K562 treated with DMSO at 1 percent for 12 hours (cell line): ENCODE measurements around the gene ZNF527. TPM values are rescaled to one million over a fixed set of nuclear protein-coding genes. Genes with fewer than 3 reads are reported as not detected.

Source experiments
- total RNA-seq: library from RNA; unstranded; fragments of 300-600 nt; gene quantifications from 2 replicates; pipeline ENCODE4 v1.2.3, GENCODE V29; 2022; ENCODE audit not compliant: insufficient read depth

ZNF527 gene
- 3.0 TPM in 1 of 2 replicates, not detected in the other for total RNA-seq

GRCh38 chr19:37370880-37371661 is at the start of gene ZNF527:
Gene ZNF527, plus strand, starts transcription at chr19:37371099. Its CDS starts 3,100 bp downstream, at chr19:37374199.

Other genes with a start within 250 kb of the ZNF527 start
- 9.7 and 10.7 TPM in 2 replicates for gene ZNF585A, start 198.4 kb upstream of the ZNF527 start, total RNA-seq
- gene ZNF585B, start 160.6 kb upstream of the ZNF527 start, total RNA-seq = 2.1 and 2.3 TPM in 2 replicates
- 1.7 and 4.5 TPM in 2 replicates for gene ZNF383, start 152.9 kb upstream of the ZNF527 start, total RNA-seq
- 0.92 and 1.9 TPM in 2 replicates for gene ZNF569, start 96.3 kb downstream of the ZNF527 start, total RNA-seq
- 0.14 and 1.3 TPM in 2 replicates for gene ZNF570, start 98.3 kb downstream of the ZNF527 start, total RNA-seq
- gene ZNF793, start 135.8 kb downstream of the ZNF527 start, total RNA-seq = 0.28 TPM in 1 of 2 replicates, not detected in the other
- 1.7 TPM in 1 of 2 replicates, not detected in the other for gene ZNF571, start 223.7 kb downstream of the ZNF527 start, total RNA-seq
- gene ZNF540, start 223.8 kb downstream of the ZNF527 start, total RNA-seq = 1.0 and 1.3 TPM in 2 replicates